ENCODE measurements around the gene L3MBTL4. TPM values are rescaled to one million over a fixed set of nuclear protein-coding genes. Genes with fewer than 3 reads are reported as not detected.

Gene L3MBTL4
- total RNA-seq, 6 donors from 2014 or later, result 13.2 to 29.1 (median 14.8) TPM

DNA sequence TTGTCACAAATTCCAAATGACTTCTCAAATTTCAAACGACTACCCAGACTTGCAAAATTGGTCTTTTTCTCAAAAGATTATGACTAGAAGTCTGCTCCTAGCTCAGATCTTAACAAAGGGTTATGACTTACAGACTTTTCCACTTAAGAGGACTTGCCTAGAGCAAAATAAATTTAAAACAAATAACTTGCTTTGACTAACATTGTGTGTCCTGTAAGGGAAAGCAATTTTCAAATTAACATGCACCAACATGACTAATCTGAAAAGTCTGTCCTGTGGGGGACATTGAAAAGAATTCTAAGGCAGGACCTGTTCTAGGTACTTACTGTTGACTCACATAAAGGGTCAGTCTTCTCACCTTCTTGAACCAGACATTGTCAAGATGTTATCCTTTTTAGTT, 465.9 kb downstream of the L3MBTL4 start:
- DNase-seq (no peak), ATAC-seq (ENCODE audit: low FRiP score in 2 of 2) (no peak)
- WGBS, 2 donors, result 0% methylated on average over 1 of the region's 1 CpG
- no peak for TF ChIP-seq POLR2AphosphoS5 (IDR thresholded peaks at IDR 0.05)
- TF ChIP-seq EP300 (IDR thresholded peaks at IDR 0.05), result no peak
- Histone ChIP-seq H3K36me3 (no peaks in the 10 kb centered on the region), H3K4me3 (no peak overlapping the region), H3K9me3 (no peaks in the 10 kb centered on the region), H3K4me1 (no peaks in the 10 kb centered on the region), H3K27ac (no peak overlapping the region), H3K27me3 (no peaks in the 10 kb centered on the region)

DNA sequence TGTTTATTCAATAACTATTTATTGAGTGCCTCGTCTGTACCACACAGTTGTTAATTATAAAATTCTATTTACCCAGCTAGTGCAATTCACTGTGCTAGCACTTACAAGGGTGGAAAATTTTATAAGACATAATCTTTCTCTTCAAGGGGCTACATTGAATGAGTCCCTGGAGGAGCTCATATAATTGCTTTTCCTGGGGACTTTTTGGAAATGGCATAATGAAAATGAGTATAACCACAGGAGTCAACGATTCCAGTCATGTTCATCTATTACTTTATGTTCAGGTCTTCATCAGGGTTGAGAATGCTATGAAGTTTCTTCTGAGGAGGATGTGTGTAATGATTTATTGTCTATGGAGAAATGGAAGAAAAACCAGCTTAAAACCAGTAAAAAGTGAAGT, 466.5 kb downstream of the L3MBTL4 start:
- 54 to 55% methylated on average over 2 of the region's 2 CpGs for WGBS, 2 donors
- no peaks in the 10 kb centered on the region for H3K4me1 ChIP-seq
- H3K36me3 ChIP-seq, result no peaks in the 10 kb centered on the region
- H3K4me3 ChIP-seq, result no peak overlapping the region
- no peak for DNase-seq
- H3K9me3 ChIP-seq, result no peaks in the 10 kb centered on the region
- no peaks in the 10 kb centered on the region for H3K27me3 ChIP-seq
- ATAC-seq (ENCODE audit: low FRiP score in 2 of 2), result no peak
- no peak for TF ChIP-seq POLR2A (IDR thresholded peaks at IDR 0.05)
- TF ChIP-seq, protein P1, sequence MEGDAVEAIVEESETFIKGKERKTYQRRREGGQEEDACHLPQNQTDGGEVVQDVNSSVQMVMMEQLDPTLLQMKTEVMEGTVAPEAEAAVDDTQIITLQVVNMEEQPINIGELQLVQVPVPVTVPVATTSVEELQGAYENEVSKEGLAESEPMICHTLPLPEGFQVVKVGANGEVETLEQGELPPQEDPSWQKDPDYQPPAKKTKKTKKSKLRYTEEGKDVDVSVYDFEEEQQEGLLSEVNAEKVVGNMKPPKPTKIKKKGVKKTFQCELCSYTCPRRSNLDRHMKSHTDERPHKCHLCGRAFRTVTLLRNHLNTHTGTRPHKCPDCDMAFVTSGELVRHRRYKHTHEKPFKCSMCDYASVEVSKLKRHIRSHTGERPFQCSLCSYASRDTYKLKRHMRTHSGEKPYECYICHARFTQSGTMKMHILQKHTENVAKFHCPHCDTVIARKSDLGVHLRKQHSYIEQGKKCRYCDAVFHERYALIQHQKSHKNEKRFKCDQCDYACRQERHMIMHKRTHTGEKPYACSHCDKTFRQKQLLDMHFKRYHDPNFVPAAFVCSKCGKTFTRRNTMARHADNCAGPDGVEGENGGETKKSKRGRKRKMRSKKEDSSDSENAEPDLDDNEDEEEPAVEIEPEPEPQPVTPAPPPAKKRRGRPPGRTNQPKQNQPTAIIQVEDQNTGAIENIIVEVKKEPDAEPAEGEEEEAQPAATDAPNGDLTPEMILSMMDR (IDR thresholded peaks at IDR 0.05), result no peak
- TF ChIP-seq EP300 (IDR thresholded peaks at IDR 0.05), result no peak
- no peak for TF ChIP-seq POLR2AphosphoS5 (IDR thresholded peaks at IDR 0.05)
- H3K27ac ChIP-seq, result no peak overlapping the region

- Histone ChIP-seq H3K9me3 (no peaks in the 10 kb centered on the region), H3K27ac (no peak overlapping the region), H3K4me3 (no peak overlapping the region), H3K27me3 (no peaks in the 10 kb centered on the region), H3K36me3 (no peaks in the 10 kb centered on the region), H3K4me1 (no peaks in the 10 kb centered on the region)
- ATAC-seq (ENCODE audit: low FRiP score in 2 of 2) (no peak), DNase-seq (no peak)
- no peak for TF ChIP-seq EP300 (IDR thresholded peaks at IDR 0.05)
- TF ChIP-seq POLR2AphosphoS5 (IDR thresholded peaks at IDR 0.05), result no peak
- no peak for TF ChIP-seq POLR2A (IDR thresholded peaks at IDR 0.05)
- TF ChIP-seq, protein P1 (IDR thresholded peaks at IDR 0.05), result no peak
- 86 to 93% methylated on average over 3 of the region's 3 CpGs for WGBS, 2 donors
Measured at GRCh38 chr18:5944448-5944847, 470.3 kb downstream of the L3MBTL4 start.

GRCh38 chr18:5943514-5943913, 471.2 kb downstream of the L3MBTL4 start:
- DNase-seq, result no peak
- TF ChIP-seq EP300 (IDR thresholded peaks at IDR 0.05) (no peak), POLR2AphosphoS5 (IDR thresholded peaks at IDR 0.05) (no peak), POLR2A (IDR thresholded peaks at IDR 0.05) (no peak)
- TF ChIP-seq, protein P1 (IDR thresholded peaks at IDR 0.05), result no peak
- WGBS, 2 donors, result 41 to 49% methylated on average over 5 of the region's 5 CpGs
- ATAC-seq (ENCODE audit: low FRiP score in 2 of 2), result no peak
- no peak overlapping the region for H3K27ac ChIP-seq
- H3K4me3 ChIP-seq, result no peak overlapping the region
- no peaks in the 10 kb centered on the region for H3K9me3 ChIP-seq
- H3K27me3 ChIP-seq, result no peaks in the 10 kb centered on the region
- H3K36me3 ChIP-seq, result no peaks in the 10 kb centered on the region
- no peaks in the 10 kb centered on the region for H3K4me1 ChIP-seq

DNA sequence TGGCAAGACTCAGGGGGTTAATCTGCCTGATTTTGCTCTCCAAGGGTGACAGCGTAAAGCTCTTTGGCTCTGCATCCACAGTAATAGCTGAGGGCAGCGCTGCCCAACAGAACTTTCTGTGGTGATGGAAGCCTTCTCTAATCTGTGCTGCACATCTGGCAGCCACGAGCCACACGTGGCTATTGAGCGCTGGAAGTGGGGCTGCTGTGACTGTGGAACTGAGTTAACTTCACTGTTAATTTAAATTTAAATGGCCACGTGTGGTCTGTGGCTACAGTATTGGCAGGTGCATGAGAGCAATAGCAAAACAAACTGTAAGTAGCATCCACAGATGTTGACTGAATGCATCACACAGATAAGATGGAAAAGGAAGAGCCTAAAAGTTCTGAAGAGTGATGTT, 472.1 kb downstream of the L3MBTL4 start:
- ATAC-seq (ENCODE audit: low FRiP score in 2 of 2), result no peak
- 54 to 69% methylated on average over 6 of the region's 6 CpGs for WGBS, 2 donors
- no peak for DNase-seq
- H3K9me3 ChIP-seq, result no peaks in the 10 kb centered on the region
- H3K27me3 ChIP-seq, result no peaks in the 10 kb centered on the region
- no peak overlapping the region for H3K27ac ChIP-seq
- TF ChIP-seq POLR2AphosphoS5 (IDR thresholded peaks at IDR 0.05), result no peak
- TF ChIP-seq EP300 (IDR thresholded peaks at IDR 0.05), result no peak
- TF ChIP-seq POLR2A (IDR thresholded peaks at IDR 0.05), result no peak
- H3K4me3 ChIP-seq, result no peak overlapping the region
- H3K36me3 ChIP-seq, result no peaks in the 10 kb centered on the region
- no peaks in the 10 kb centered on the region for H3K4me1 ChIP-seq

DNA sequence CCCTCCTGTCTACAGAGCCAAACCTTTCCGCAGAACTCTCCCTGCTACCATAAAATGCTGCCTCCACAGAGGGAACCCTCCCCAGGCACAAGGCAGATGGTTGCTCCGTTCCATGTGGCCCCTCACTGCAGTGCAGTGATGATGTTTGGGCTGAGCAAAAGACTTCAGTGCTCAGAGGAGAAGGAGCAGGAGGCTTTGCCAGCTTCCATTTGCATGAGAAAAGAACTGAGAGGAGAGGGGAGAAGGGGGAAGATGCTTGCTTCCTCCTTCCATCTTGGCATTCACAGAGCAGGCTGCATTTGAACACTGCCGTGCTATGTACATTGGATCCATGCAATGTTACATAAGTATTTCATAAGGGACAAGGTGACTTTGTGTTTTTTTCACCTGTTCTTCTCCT, 472.8 kb downstream of the L3MBTL4 start:
- TF ChIP-seq EP300 (IDR thresholded peaks at IDR 0.05), result no peak
- no peak for TF ChIP-seq POLR2AphosphoS5 (IDR thresholded peaks at IDR 0.05)
- no peak for TF ChIP-seq POLR2A (IDR thresholded peaks at IDR 0.05)
- TF ChIP-seq, protein P1 (IDR thresholded peaks at IDR 0.05), result no peak
- Histone ChIP-seq H3K27me3 (no peaks in the 10 kb centered on the region), H3K36me3 (no peaks in the 10 kb centered on the region), H3K27ac (no peak overlapping the region), H3K4me1 (no peaks in the 10 kb centered on the region), H3K9me3 (no peaks in the 10 kb centered on the region), H3K4me3 (no peak overlapping the region)
- WGBS, 2 donors, result 64 to 71% methylated on average over 3 of the region's 3 CpGs
- no peak for DNase-seq
- ATAC-seq (ENCODE audit: low FRiP score in 2 of 2), result no peak

All from upper lobe of left lung (tissue), 6 donors.